Measurements from ENCODE around the gene DDX42. TPM values are rescaled to one million over a fixed set of nuclear protein-coding genes. Genes with fewer than 3 reads are reported as not detected.
A peak's percentile ranks its signal among the peaks of the same experiment; 100 is the strongest.

DDX42 gene
- total RNA-seq, 1 experiment from 2014 or later = 52.8 TPM

- in situ Hi-C loops (cut with HindIII; ENCODE audit: low sequenced_read_pairs) = no loop called here
Measured at GRCh38 chr17:63819585-63820537, 45.9 kb downstream of the DDX42 start.

GRCh38 chr17:63820963-63821561, 47.1 kb downstream of the DDX42 start:
- in situ Hi-C loops (cut with HindIII; ENCODE audit: low sequenced_read_pairs) = no loop called here
- no peak for DNase-seq (ENCODE audit: low spot score)

More at GRCh38 chr17:63819585-63820537, 45.9 kb downstream of the DDX42 start:
- DNase-seq (ENCODE audit: low spot score) = no peak

GRCh38 chr17:63821804-63822203, 47.8 kb downstream of the DDX42 start:
- no peak for DNase-seq (ENCODE audit: low spot score)
- in situ Hi-C loops (cut with HindIII; ENCODE audit: low sequenced_read_pairs) = no loop called here

- no peak for DNase-seq (ENCODE audit: low spot score)
- in situ Hi-C loops (cut with HindIII; ENCODE audit: low sequenced_read_pairs) = no loop called here
Measured at GRCh38 chr17:63822537-63822936, 48.6 kb downstream of the DDX42 start.

- in situ Hi-C loops (cut with HindIII; ENCODE audit: low sequenced_read_pairs) = no loop called here
- no peak for DNase-seq (ENCODE audit: low spot score)
Measured at GRCh38 chr17:63823659-63824331, 49.8 kb downstream of the DDX42 start.

- in situ Hi-C loops (cut with HindIII; ENCODE audit: low sequenced_read_pairs) = no loop called here
- DNase-seq (ENCODE audit: low spot score) = no peak
Measured at GRCh38 chr17:63824362-63824761, 50.4 kb downstream of the DDX42 start.

GRCh38 chr17:63826468-63827001, 52.6 kb downstream of the DDX42 start:
- in situ Hi-C loops (cut with HindIII; ENCODE audit: low sequenced_read_pairs) = no loop called here
- no peak for DNase-seq (ENCODE audit: low spot score)

GRCh38 chr17:63827002-63827800, 53.2 kb downstream of the DDX42 start, which contains the start of the genes FTSJ3 and PSMC5:
FTSJ3 (minus strand) TSS chr17:63827663; CDS start chr17:63826902, 761 bp downstream.
PSMC5 (plus strand) TSS chr17:63827431; CDS start chr17:63827491, 60 bp downstream.
- DNase-seq (ENCODE audit: low spot score) = peak; percentile 99
- in situ Hi-C loops (cut with HindIII; ENCODE audit: low sequenced_read_pairs) = no loop called here

GRCh38 chr17:63827801-63828221, 53.8 kb downstream of the DDX42 start:
- no peak for DNase-seq (ENCODE audit: low spot score)
- in situ Hi-C loops (cut with HindIII; ENCODE audit: low sequenced_read_pairs) = no loop called here

GRCh38 chr17:63828936-63829335, 55.0 kb downstream of the DDX42 start:
- in situ Hi-C loops (cut with HindIII; ENCODE audit: low sequenced_read_pairs) = no loop called here
- DNase-seq (ENCODE audit: low spot score) = no peak

GRCh38 chr17:63830278-63830677, 56.3 kb downstream of the DDX42 start:
- in situ Hi-C loops (cut with HindIII; ENCODE audit: low sequenced_read_pairs) = no loop called here
- DNase-seq (ENCODE audit: low spot score) = no peak

GRCh38 chr17:63830904-63831491, 57.0 kb downstream of the DDX42 start:
- DNase-seq (ENCODE audit: low spot score) = no peak
- in situ Hi-C loops (cut with HindIII; ENCODE audit: low sequenced_read_pairs) = no loop called here

- no peak for DNase-seq (ENCODE audit: low spot score)
- in situ Hi-C loops (cut with HindIII; ENCODE audit: low sequenced_read_pairs) = no loop called here
Measured at GRCh38 chr17:63831505-63831904, 57.5 kb downstream of the DDX42 start.

GRCh38 chr17:63832014-63832413, 58.0 kb downstream of the DDX42 start:
- in situ Hi-C loops (cut with HindIII; ENCODE audit: low sequenced_read_pairs) = no loop called here
- no peak for DNase-seq (ENCODE audit: low spot score)

GRCh38 chr17:63832455-63832854, 58.5 kb downstream of the DDX42 start:
- DNase-seq (ENCODE audit: low spot score) = no peak
- in situ Hi-C loops (cut with HindIII; ENCODE audit: low sequenced_read_pairs) = no loop called here

GRCh38 chr17:63833026-63833740, 59.2 kb downstream of the DDX42 start:
- in situ Hi-C loops (cut with HindIII; ENCODE audit: low sequenced_read_pairs) = no loop called here
- DNase-seq (ENCODE audit: low spot score) = no peak

- no peak for DNase-seq (ENCODE audit: low spot score)
- in situ Hi-C loops (cut with HindIII; ENCODE audit: low sequenced_read_pairs) = no loop called here
Measured at GRCh38 chr17:63833741-63834373, 59.9 kb downstream of the DDX42 start.

Measured in G401 (cell line).